WTC11 (cell line): Measurements from ENCODE around the gene TCEAL3. TPM values are rescaled to one million over a fixed set of nuclear protein-coding genes. Genes with fewer than 3 reads are reported as not detected.

ENCODE experiments used
- ATAC-seq: fragments of 200-7000 bp; cut with Tn5 transposase; 2 replicates; pipeline ENCODE4 v1.10.0; 2021; ENCODE audit warnings: mild to moderate bottlenecking, moderate library complexity
- CTCF ChIA-PET: fragments of 300-600 bp; sonication (Branson Sonifier 250); formaldehyde crosslinking; loops from one replicate; lab custom pipeline; 2021; ENCODE audit warnings: antibody characterized with exemption; lab: Charles Lee
- POLR2A ChIA-PET: fragments of 350-600 bp; sonication (Branson Sonifier 250); formaldehyde crosslinking; loops from one replicate; lab custom pipeline; 2021; ENCODE audit warnings: antibody characterized with exemption; lab: Charles Lee
- DNase-seq: peaks from one replicate; pipeline ENCODE4 v3.0.0; 2021; ENCODE audit warnings: low spot score
- H3K27ac Mint-ChIP-seq: 2 replicates; pipeline ENCODE4 v1.8.0; 2021; ENCODE audit warnings: mixed read lengths
- H3K27me3 Mint-ChIP-seq: 2 replicates; pipeline ENCODE4 v1.8.0; 2021; ENCODE audit warnings: low read depth, mild to moderate bottlenecking, moderate library complexity, mixed read lengths
- H3K36me3 Mint-ChIP-seq: 2 replicates; pipeline ENCODE4 v1.8.0; 2021; ENCODE audit warnings: mixed read lengths
- H3K4me1 Mint-ChIP-seq: 2 replicates; pipeline ENCODE4 v1.8.0; 2022; ENCODE audit warnings: mixed read lengths
- H3K4me3 Mint-ChIP-seq: 2 replicates; pipeline ENCODE4 v1.8.0; 2021; ENCODE audit warnings: mild to moderate bottlenecking, moderate library complexity, mixed read lengths
- H3K9me3 Mint-ChIP-seq: 2 replicates; pipeline ENCODE4 v1.8.0; 2021; ENCODE audit warnings: mixed read lengths
- AR ChIP-seq: fragments of 250-450 bp; sonication (Bioruptor Pico); IDR thresholded peaks from 2 replicates; pipeline ENCODE4 v1.9.0; 2021; ENCODE audit warnings: mild to moderate bottlenecking
- CREM ChIP-seq: sonication (generic); formaldehyde crosslinking; IDR thresholded peaks from 2 replicates; pipeline ENCODE4 v1.8.1; 2022; ENCODE audit warnings: mild to moderate bottlenecking, missing genetic modification reagents, moderate library complexity
- E2F1 ChIP-seq: sonication (generic); formaldehyde crosslinking; IDR thresholded peaks from 2 replicates; pipeline ENCODE4 v1.8.0; 2022; ENCODE audit warnings: mild to moderate bottlenecking, missing genetic modification reagents
- ERG ChIP-seq: fragments of 250-450 bp; sonication (Bioruptor Pico); IDR thresholded peaks from 2 replicates; pipeline ENCODE4 v1.8.0; 2021; ENCODE audit warnings: mild to moderate bottlenecking
- FOXP1 ChIP-seq: sonication (generic); formaldehyde crosslinking; IDR thresholded peaks from 2 replicates; pipeline ENCODE4 v1.8.0; 2022; ENCODE audit warnings: missing genetic modification reagents, mild to moderate bottlenecking, moderate library complexity, borderline replicate concordance
- OVOL2 ChIP-seq: fragments of 250-450 bp; sonication (Bioruptor Pico); IDR thresholded peaks from 2 replicates; pipeline ENCODE4 v1.9.0; 2021; ENCODE audit warnings: mild to moderate bottlenecking, borderline replicate concordance
- PREB ChIP-seq: sonication (generic); formaldehyde crosslinking; IDR thresholded peaks from 2 replicates; pipeline ENCODE4 v1.8.1; 2022; ENCODE audit warnings: mild to moderate bottlenecking, missing genetic modification reagents, moderate library complexity, borderline replicate concordance
- SMAD3 ChIP-seq: sonication (generic); formaldehyde crosslinking; IDR thresholded peaks from 2 replicates; pipeline ENCODE4 v1.8.0; 2022; ENCODE audit warnings: missing genetic modification reagents, mild to moderate bottlenecking, borderline replicate concordance
- TCF7 ChIP-seq: sonication (generic); formaldehyde crosslinking; IDR thresholded peaks from 2 replicates; pipeline ENCODE4 v1.8.0; 2022; ENCODE audit warnings: mild to moderate bottlenecking, low read depth, missing genetic modification reagents, moderate library complexity
- TEAD1 ChIP-seq: sonication (generic); formaldehyde crosslinking; IDR thresholded peaks from 2 replicates; pipeline ENCODE4 v1.8.0; 2022; ENCODE audit warnings: mild to moderate bottlenecking, missing genetic modification reagents
- USF2 ChIP-seq: sonication (generic); formaldehyde crosslinking; IDR thresholded peaks from 2 replicates; pipeline ENCODE4 v1.8.1; 2023; ENCODE audit warnings: mild to moderate bottlenecking, missing genetic modification reagents, moderate library complexity
- ZBTB43 ChIP-seq: sonication (generic); formaldehyde crosslinking; IDR thresholded peaks from 2 replicates; pipeline ENCODE4 v1.8.1; 2023; ENCODE audit warnings: mild to moderate bottlenecking, missing genetic modification reagents
- ZMAT4 ChIP-seq: fragments of 250-450 bp; sonication (Bioruptor Pico); IDR thresholded peaks from 2 replicates; pipeline ENCODE4 v1.9.0; 2021; ENCODE audit warnings: mild to moderate bottlenecking
- ZNF121 ChIP-seq: sonication (generic); formaldehyde crosslinking; IDR thresholded peaks from 2 replicates; pipeline ENCODE4 v1.8.0; 2023; ENCODE audit warnings: missing genetic modification reagents
- ZNF219 ChIP-seq: sonication (generic); formaldehyde crosslinking; IDR thresholded peaks from 2 replicates; pipeline ENCODE4 v1.8.0; 2023; ENCODE audit warnings: missing genetic modification reagents, mild to moderate bottlenecking, borderline replicate concordance
- ZNF317 ChIP-seq: sonication (generic); formaldehyde crosslinking; IDR thresholded peaks from 2 replicates; pipeline ENCODE4 v1.8.1; 2023; ENCODE audit warnings: low read depth, mild to moderate bottlenecking, moderate library complexity, missing genetic modification reagents, borderline replicate concordance
- ZNF416 ChIP-seq: fragments of 250-450 bp; sonication (Bioruptor Pico); IDR thresholded peaks from 2 replicates; pipeline ENCODE4 v1.9.0; 2021; ENCODE audit warnings: mild to moderate bottlenecking, inconsistent platforms
- ZNF425 ChIP-seq: fragments of 250-450 bp; sonication (Bioruptor Pico); conservative IDR thresholded peaks from 2 replicates; pipeline ENCODE4 v1.9.0; 2021; ENCODE audit warnings: mild to moderate bottlenecking
- total RNA-seq: library from RNA; stranded (reverse); gene quantifications from 3 replicates; pipeline ENCODE4 v1.2.3, GENCODE V29; 2021

TCEAL3 gene
- total RNA-seq, 1 experiment from 2014 or later, result 9.3 TPM

GRCh38 chrX:103628386-103629317, 20.9 kb downstream of the TCEAL3 start, which contains the start of gene TCEAL1 (continued):
- TF ChIP-seq USF2 (peak; percentile 93), FOXP1 (CRISPR knock-in tag) (no peak), ZNF121 (CRISPR knock-in tag) (no peak)

- no peaks in the 10 kb centered on the region for H3K36me3 Mint-ChIP-seq
- POLR2A ChIA-PET, result interaction anchor here (0.6 to 1.4 kb wide), 7 partner anchors 10 to 729 kb away, joined by 3 to 8 read pairs (median 4); no protein-coding TSS in a partner anchor
- peak; percentile 71 for DNase-seq
- no peaks in the 10 kb centered on the region for H3K9me3 Mint-ChIP-seq
- peaks cover 10% of the 10 kb centered on the region for H3K4me1 Mint-ChIP-seq
- H3K27me3 Mint-ChIP-seq, result no peaks in the 10 kb centered on the region
- CTCF ChIA-PET, result interaction anchor here (0.6 to 2.2 kb wide), 32 partner anchors 9 to 288 kb away, joined by 3 to 23 read pairs (median 4); partner anchors contain the start of genes RAB9B, TCEAL3 and TCEAL4
- ATAC-seq, result peak; percentile 81
- peak overlapping the region; percentile 90 for H3K4me3 Mint-ChIP-seq
- peak overlapping the region; percentile 80 for H3K27ac Mint-ChIP-seq
- no peak for TF ChIP-seq ZNF416 (CRISPR knock-in tag)
- no peak for TF ChIP-seq SMAD3 (CRISPR knock-in tag)
- no peak for TF ChIP-seq TEAD1
- TF ChIP-seq ZNF425 (CRISPR knock-in tag), result no peak
- no peak for TF ChIP-seq PREB
- TF ChIP-seq ZNF219 (CRISPR knock-in tag), result no peak
- no peak for TF ChIP-seq ZBTB43 (CRISPR knock-in tag)
- no peak for TF ChIP-seq OVOL2
- TF ChIP-seq CREM, result no peak
- no peak for TF ChIP-seq ZNF317 (CRISPR knock-in tag)
- no peak for TF ChIP-seq AR
- TF ChIP-seq USF2, result no peak
- no peak for TF ChIP-seq ERG (CRISPR knock-in tag)
- no peak for TF ChIP-seq ZMAT4 (CRISPR knock-in tag)
- TF ChIP-seq E2F1 (CRISPR knock-in tag), result no peak
- TF ChIP-seq TCF7 (CRISPR knock-in tag), result no peak
Observed at GRCh38 chrX:103629318-103630170, 21.8 kb downstream of the TCEAL3 start.
